Left kidney (tissue), 2 donors: ENCODE data around the gene FREM1. TPM values are rescaled to one million over a fixed set of nuclear protein-coding genes. Genes with fewer than 3 reads are reported as not detected.

ENCODE experiments used
- DNase-seq: peaks from one replicate; pipeline ENCODE4 v3.0.0-alpha.2; 2013
- polyA plus RNA-seq: library from polyadenylated mRNA; unstranded; fragments of 120-200 nt; gene quantifications from one replicate; pipeline ENCODE4 v1.2.1, GENCODE V29; 2013; ENCODE audit not compliant: insufficient read length

Gene FREM1
- polyA plus RNA-seq, 1 donor = 206 TPM

- DNase-seq = no peak
These were observed 143.9 kb downstream of the FREM1 start for GRCh38 chr9:14766299-14766698.

- no peak for DNase-seq
These were observed 148.6 kb downstream of the FREM1 start for GRCh38 chr9:14761584-14761983.

GRCh38 chr9:14760060-14760459 lies 150.2 kb downstream of the FREM1 start:
- no peak for DNase-seq

GRCh38 chr9:14756291-14756690 lies 153.9 kb downstream of the FREM1 start:
- no peak for DNase-seq

- DNase-seq = no peak
These were observed 157.4 kb downstream of the FREM1 start for GRCh38 chr9:14752871-14753270.

GRCh38 chr9:14752271-14752670 lies 158.0 kb downstream of the FREM1 start:
- DNase-seq = peak; percentile 25

- no peak for DNase-seq
These were observed 159.4 kb downstream of the FREM1 start for GRCh38 chr9:14750821-14751220.

- DNase-seq = no peak
These were observed 160.5 kb downstream of the FREM1 start for GRCh38 chr9:14749741-14750211.

GRCh38 chr9:14748373-14748772 lies 161.9 kb downstream of the FREM1 start:
- no peak for DNase-seq

- DNase-seq = no peak
These were observed 163.1 kb downstream of the FREM1 start for GRCh38 chr9:14747111-14747510.

GRCh38 chr9:14746626-14747025 lies 163.6 kb downstream of the FREM1 start:
- DNase-seq = no peak

GRCh38 chr9:14744768-14745167 lies 165.5 kb downstream of the FREM1 start:
- no peak for DNase-seq

- DNase-seq = no peak
These were observed 168.9 kb downstream of the FREM1 start for GRCh38 chr9:14741369-14741768.

- DNase-seq = no peak
These were observed 177.1 kb downstream of the FREM1 start for GRCh38 chr9:14733133-14733532.

GRCh38 chr9:14731294-14731981 lies 178.8 kb downstream of the FREM1 start:
- no peak for DNase-seq

GRCh38 chr9:14730461-14730898 lies 179.7 kb downstream of the FREM1 start:
- no peak for DNase-seq

- DNase-seq = no peak
These were observed 186.9 kb downstream of the FREM1 start for GRCh38 chr9:14723301-14723700.

GRCh38 chr9:14722391-14723035 lies 187.7 kb downstream of the FREM1 start, which contains the start of gene CER1:
Gene CER1, minus strand, starts transcription at chr9:14722733. Its CDS starts 61 bp downstream, at chr9:14722672.
- DNase-seq = no peak

GRCh38 chr9:14719231-14719923 lies 190.9 kb downstream of the FREM1 start:
- no peak for DNase-seq

GRCh38 chr9:14715102-14715501 lies 195.1 kb downstream of the FREM1 start:
- no peak for DNase-seq

GRCh38 chr9:14713187-14713767 lies 197.0 kb downstream of the FREM1 start:
- no peak for DNase-seq

GRCh38 chr9:14710804-14711203 lies 199.4 kb downstream of the FREM1 start:
- DNase-seq = no peak
